Spleen (tissue), 11 donors: ENCODE data around the gene MS4A4E. TPM values are rescaled to one million over a fixed set of nuclear protein-coding genes. Genes with fewer than 3 reads are reported as not detected.

Experiments used
- DNase-seq: peaks from one replicate; pipeline ENCODE4 v3.0.0-alpha.2; 2020
- H3K27ac ChIP-seq, 8 donors: fragments of 200-600 bp; sonication (generic) in 7 of 8; 1 replicate in 4 of 8; 2 replicates in 4 of 8; pipeline versions ENCODE4 v1.5.0 to v1.8.0; 2016 to 2021; ENCODE audit warnings: inconsistent platforms in 4 of 8, mild to moderate bottlenecking in 4 of 8, moderate library complexity in 1 of 8
- H3K27me3 ChIP-seq, 7 donors: fragments of 200-600 bp; sonication (generic) in 6 of 7; replicated peaks in 1 of 7; 1 replicate in 4 of 7; 2 replicates in 3 of 7; pipeline versions ENCODE4 v1.5.0 to v1.8.0; 2016 to 2021; ENCODE audit warnings: inconsistent platforms in 3 of 7, mild to moderate bottlenecking in 1 of 7
- H3K36me3 ChIP-seq, 6 donors: fragments of 200-600 bp; sonication (generic) in 5 of 6; 1 replicate in 4 of 6; 2 replicates in 2 of 6; pipeline versions ENCODE4 v1.5.0 to v1.8.0; 2016 to 2021; ENCODE audit warnings: inconsistent platforms in 2 of 6
- H3K4me1 ChIP-seq, 6 donors: fragments of 200-600 bp; sonication (generic) in 5 of 6; 1 replicate in 3 of 6; 2 replicates in 3 of 6; pipeline versions ENCODE4 v1.5.0 to v1.8.0; 2016 to 2021; ENCODE audit warnings: inconsistent platforms in 3 of 6
- H3K4me3 ChIP-seq, 8 donors: fragments of 200-600 bp; sonication (generic) in 7 of 8; 1 replicate in 4 of 8; 2 replicates in 4 of 8; pipeline versions ENCODE4 v1.5.0 to v1.8.0; 2016 to 2021; ENCODE audit warnings: inconsistent platforms in 4 of 8, mild to moderate bottlenecking in 4 of 8, moderate library complexity in 2 of 8
- H3K9me3 ChIP-seq, 8 donors: fragments of 200-600 bp; sonication (generic) in 7 of 8; 1 replicate in 4 of 8; 2 replicates in 4 of 8; pipeline versions ENCODE4 v1.5.0 to v1.8.0; 2016 to 2021; ENCODE audit warnings: inconsistent platforms in 4 of 8
- CTCF ChIP-seq, 11 experiments: fragments of 200-600 bp in 7 of 11; fragments of 450-650 bp in 4 of 11; sonication (generic) in 4 of 11; IDR thresholded peaks in 8 of 11; conservative IDR thresholded peaks in 3 of 11; 1 replicate in 7 of 11; 2 replicates in 4 of 11; pipeline versions ENCODE4 v1.4.0 to v1.8.0; 2016 to 2021; ENCODE audit warnings: antibody characterized with exemption in 11 of 11, inconsistent platforms in 4 of 11, mild to moderate bottlenecking in 1 of 11
- POLR2A ChIP-seq, 3 donors: fragments of 450-650 bp; IDR thresholded peaks; one replicate each; pipeline ENCODE4 v1.5.1; 2017; ENCODE audit warnings: antibody characterized with exemption in 3 of 3, mild to moderate bottlenecking in 1 of 3
- POLR2AphosphoS5 ChIP-seq, 3 donors: sonication (generic); formaldehyde crosslinking; IDR thresholded peaks; one replicate each; pipeline ENCODE4 v1.5.1; 2017; ENCODE audit warnings: antibody characterized with exemption in 3 of 3
- WGBS, 5 donors: extraction: QIAGEN DNeasy Blood & Tissue Kit in 3 of 5; methylation state at CpG; one replicate each; pipeline versions ENCODE4 v1.1.5 to v1.1.7; 2013 to 2018; 5-methylcytosine and 5-hydroxymethylcytosine counted together
- intact Hi-C: fragments of 100-400 bp; cut with DNase I; formaldehyde crosslinking; loops from one replicate; pipeline ENCODE4 v1.15.0; 2023; ENCODE audit warnings: low total_unique reads
- polyA plus RNA-seq, 3 donors: library from polyadenylated mRNA; stranded (reverse); fragments of 200-250 nt; gene quantifications; one replicate each; pipeline ENCODE4 v1.2.1, GENCODE V29; 2013
- total RNA-seq, 7 donors: library from RNA; depleted of rRNA in 3 of 7; stranded (reverse); fragments of >200 nt in 3 of 7; fragmentation: NEBNext Ultra II Directional in 4 of 7; extraction: Animal tissue kit (Norgen Biotek cat#: 25700) in 4 of 7; gene quantifications; one replicate each; pipeline versions ENCODE4 v1.1.0 to v1.2.1, GENCODE V29; 2016 to 2021
- donor health status: healthy with polysubstance abuse.
- donor health status: DM: no; HTN: no; CAD: no; lungs with moderate emphysema.
- donor health status: DM: no; HTN: no; CAD: no.
- donor health status: Bipolar disorder and iron deficiency.
- donor health status: healthy.
- donor health status: DM: no; HTN: no; CAD: no.
- donor health status: DM: yes; HTN: yes; CAD: no.

Gene MS4A4E
- total and polyA plus RNA-seq, 10 donors, result 1.9 to 25.4 (median 7.7) TPM

DNA sequence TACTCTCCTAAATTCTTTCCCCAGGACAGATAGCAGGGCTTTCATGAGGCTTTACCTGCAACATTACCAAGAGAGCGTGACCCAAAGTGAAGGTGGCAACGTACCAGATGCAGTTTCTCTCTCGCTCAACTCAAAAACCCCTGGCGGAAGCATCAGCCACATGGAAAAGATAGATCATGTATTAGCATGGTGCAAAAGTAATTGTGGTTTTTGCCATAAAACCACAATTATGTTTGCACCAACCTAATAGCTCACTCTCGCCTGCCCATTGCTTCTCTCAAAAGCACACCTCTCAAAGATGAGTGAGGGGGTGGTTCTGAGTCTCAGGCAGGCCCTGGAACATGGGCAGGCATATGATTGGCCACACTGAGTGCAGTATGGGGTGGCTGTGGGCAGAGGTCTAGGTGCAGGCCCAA lies 67.1 kb downstream of the MS4A4E start:
- H3K4me3 ChIP-seq, result no peak overlapping the region
- no peaks in the 10 kb centered on the region for H3K9me3 ChIP-seq
- H3K4me1 ChIP-seq, result peaks cover 0 to 11% (median 0%) of the 10 kb centered on the region in 6 donors
- no peak for DNase-seq
- H3K27me3 ChIP-seq, result no peaks in the 10 kb centered on the region
- no peak for TF ChIP-seq POLR2AphosphoS5 (IDR thresholded peaks at IDR 0.05)
- no peak for TF ChIP-seq POLR2A (IDR thresholded peaks at IDR 0.05)
- TF ChIP-seq CTCF (IDR thresholded peaks at IDR 0.05 in 8 of 11, conservative IDR thresholded peaks at IDR 0.05 in 3 of 11), result no peak
- peak overlapping the region in 1 of 8 donors; percentile 36 for H3K27ac ChIP-seq
- intact Hi-C loops, result no loop called here
- WGBS, 5 donors, result 44 to 75% (median 56%) methylated on average over 5 of the region's 5 CpGs
- H3K36me3 ChIP-seq, result peaks cover 0 to 90% (median 0%) of the 10 kb centered on the region in 6 donors

- TF ChIP-seq POLR2A (IDR thresholded peaks at IDR 0.05), result no peak
- TF ChIP-seq CTCF (IDR thresholded peaks at IDR 0.05 in 8 of 11, conservative IDR thresholded peaks at IDR 0.05 in 3 of 11), result no peak
- TF ChIP-seq POLR2AphosphoS5 (IDR thresholded peaks at IDR 0.05), result no peak
- no peaks in the 10 kb centered on the region for H3K27me3 ChIP-seq
- peaks cover 0 to 77% (median 0%) of the 10 kb centered on the region in 6 donors for H3K36me3 ChIP-seq
- H3K4me1 ChIP-seq, result peaks cover 0 to 23% (median 2%) of the 10 kb centered on the region in 6 donors
- intact Hi-C loops, result no loop called here
- no peak overlapping the region for H3K4me3 ChIP-seq
- H3K9me3 ChIP-seq, result peaks cover 0 to 29% (median 19%) of the 10 kb centered on the region in 8 donors
- H3K27ac ChIP-seq, result no peak overlapping the region
- DNase-seq, result no peak
Measured at GRCh38 chr11:60172011-60172410, 70.9 kb downstream of the MS4A4E start.

GRCh38 chr11:60170566-60170965 lies 72.4 kb downstream of the MS4A4E start:
- intact Hi-C loops, result no loop called here
- H3K9me3 ChIP-seq, result peaks cover 0 to 29% (median 19%) of the 10 kb centered on the region in 8 donors
- 78 to 100% (median 89%) methylated on average over 1 of the region's 1 CpG for WGBS, 5 donors
- peak overlapping the region in 3 of 8 donors; percentile 2 to 41 (median 26) for H3K27ac ChIP-seq
- peaks cover 0 to 62% (median 0%) of the 10 kb centered on the region in 6 donors for H3K36me3 ChIP-seq
- H3K4me3 ChIP-seq, result no peak overlapping the region
- peaks cover 0 to 14% (median 2%) of the 10 kb centered on the region in 6 donors for H3K4me1 ChIP-seq
- no peak for DNase-seq
- TF ChIP-seq POLR2A (IDR thresholded peaks at IDR 0.05) (no peak), CTCF (IDR thresholded peaks at IDR 0.05 in 8 of 11, conservative IDR thresholded peaks at IDR 0.05 in 3 of 11) (no peak), POLR2AphosphoS5 (IDR thresholded peaks at IDR 0.05) (no peak)
- no peaks in the 10 kb centered on the region for H3K27me3 ChIP-seq

GRCh38 chr11:60169264-60169915 lies 73.5 kb downstream of the MS4A4E start:
- H3K36me3 ChIP-seq, result peaks cover 0 to 50% (median 0%) of the 10 kb centered on the region in 6 donors
- WGBS, 5 donors, result 79 to 93% (median 84%) methylated on average over 6 of the region's 6 CpGs
- peaks cover 0 to 31% (median 19%) of the 10 kb centered on the region in 8 donors for H3K9me3 ChIP-seq
- TF ChIP-seq POLR2AphosphoS5 (IDR thresholded peaks at IDR 0.05) (no peak), CTCF (IDR thresholded peaks at IDR 0.05 in 8 of 11, conservative IDR thresholded peaks at IDR 0.05 in 3 of 11) (peak; percentile 16 to 66 (median 49))
- intact Hi-C loops, result no loop called here
- no peak for DNase-seq
- H3K27ac ChIP-seq, result peak overlapping the region in 3 of 8 donors; percentile 8 to 41 (median 26)
- H3K27me3 ChIP-seq, result no peaks in the 10 kb centered on the region
- H3K4me1 ChIP-seq, result peaks cover 0 to 12% (median 2%) of the 10 kb centered on the region in 6 donors
- no peak overlapping the region for H3K4me3 ChIP-seq
